Astrocyte (in vitro differentiated cells and primary cell): Measurements from ENCODE around the gene THRB.

Experiments
- EZH2 ChIP-seq: IDR thresholded peaks from 2 replicates; pipeline ENCODE4 v1.6.1; 2012; ENCODE audit warnings: mild to moderate bottlenecking, low read length, inconsistent platforms; ENCODE audit not compliant: insufficient read depth
- TF ChIP-seq, protein P1 (sequence below): IDR thresholded peaks from 2 replicates; pipeline ENCODE4 v1.5.1; 2011; ENCODE audit warnings: low read depth, mild to moderate bottlenecking, inconsistent platforms, low read length, moderate library complexity; ENCODE audit not compliant: insufficient read depth

DNA sequence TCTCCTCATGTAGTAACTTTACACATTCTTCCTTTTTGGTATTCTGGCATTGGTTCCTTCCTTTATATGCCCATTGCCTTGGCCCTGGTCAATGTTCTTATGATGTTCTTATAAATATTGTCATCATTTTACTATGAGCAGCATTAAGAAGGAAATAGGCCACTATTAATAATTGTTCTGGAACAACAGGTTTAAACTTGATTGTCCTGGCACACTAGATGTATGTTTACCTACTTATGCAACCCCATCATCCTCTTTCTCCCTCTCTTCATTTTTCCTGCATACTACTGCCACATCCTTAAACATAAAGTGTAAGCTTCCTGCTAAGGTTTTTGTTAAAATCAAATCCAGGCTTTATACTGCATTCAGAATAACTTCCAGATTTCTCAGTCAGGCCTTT is 114.7 kb downstream of the THRB start:
- TF ChIP-seq EZH2, result no peak
- TF ChIP-seq, protein P1, sequence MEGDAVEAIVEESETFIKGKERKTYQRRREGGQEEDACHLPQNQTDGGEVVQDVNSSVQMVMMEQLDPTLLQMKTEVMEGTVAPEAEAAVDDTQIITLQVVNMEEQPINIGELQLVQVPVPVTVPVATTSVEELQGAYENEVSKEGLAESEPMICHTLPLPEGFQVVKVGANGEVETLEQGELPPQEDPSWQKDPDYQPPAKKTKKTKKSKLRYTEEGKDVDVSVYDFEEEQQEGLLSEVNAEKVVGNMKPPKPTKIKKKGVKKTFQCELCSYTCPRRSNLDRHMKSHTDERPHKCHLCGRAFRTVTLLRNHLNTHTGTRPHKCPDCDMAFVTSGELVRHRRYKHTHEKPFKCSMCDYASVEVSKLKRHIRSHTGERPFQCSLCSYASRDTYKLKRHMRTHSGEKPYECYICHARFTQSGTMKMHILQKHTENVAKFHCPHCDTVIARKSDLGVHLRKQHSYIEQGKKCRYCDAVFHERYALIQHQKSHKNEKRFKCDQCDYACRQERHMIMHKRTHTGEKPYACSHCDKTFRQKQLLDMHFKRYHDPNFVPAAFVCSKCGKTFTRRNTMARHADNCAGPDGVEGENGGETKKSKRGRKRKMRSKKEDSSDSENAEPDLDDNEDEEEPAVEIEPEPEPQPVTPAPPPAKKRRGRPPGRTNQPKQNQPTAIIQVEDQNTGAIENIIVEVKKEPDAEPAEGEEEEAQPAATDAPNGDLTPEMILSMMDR, result no peak
